Measurements from ENCODE around the gene ZNF738.

The ZNF738 gene

DNA sequence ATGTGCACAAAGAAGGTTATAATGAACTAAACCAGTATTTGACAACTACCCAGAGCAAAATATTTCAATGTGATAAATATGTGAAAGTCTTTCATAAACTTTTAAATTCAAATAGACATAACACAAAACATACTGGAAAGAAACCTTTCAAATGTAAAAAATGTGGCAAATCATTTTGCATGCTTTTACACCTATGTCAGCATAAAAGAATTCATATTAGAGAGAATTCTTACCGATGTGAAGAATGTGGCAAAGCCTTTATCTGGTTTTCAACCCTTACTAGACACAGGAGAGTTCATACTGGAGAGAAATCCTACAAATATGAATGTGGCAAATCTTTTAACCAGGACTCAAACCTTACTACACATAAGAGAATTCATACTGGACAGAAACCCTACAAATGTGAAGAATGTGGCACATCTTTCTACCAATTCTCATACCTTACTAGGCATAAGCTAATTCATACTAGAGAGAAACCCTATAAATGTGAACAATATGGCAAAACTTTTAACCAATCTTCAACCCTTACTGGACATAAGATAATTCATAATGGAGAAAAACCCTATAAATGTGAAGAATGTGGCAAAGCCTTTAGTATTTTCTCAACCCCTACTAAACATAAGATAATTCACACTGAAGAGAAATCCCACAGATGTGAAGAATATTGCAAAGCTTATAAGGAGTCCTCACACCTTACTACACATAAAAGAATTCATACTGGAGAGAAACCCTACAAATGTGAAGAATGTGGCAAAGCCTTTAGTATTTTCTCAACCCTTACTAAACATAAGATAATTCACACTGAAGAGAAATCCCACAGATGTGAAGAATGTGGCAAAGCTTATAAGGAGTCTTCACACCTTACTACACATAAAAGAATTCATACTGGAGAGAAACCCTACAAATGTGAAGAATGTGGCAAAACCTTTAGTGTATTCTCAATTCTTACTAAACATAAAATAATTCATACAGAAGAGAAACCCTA, 64.5 kb downstream of the ZNF738 start:
- DNase-seq (ENCODE audit: low spot score) = no peak

All from D341Med (cell line).